Vagina (tissue), 2 donors: ENCODE measurements around the gene SOX21.

Source experiments
- POLR2A ChIP-seq, 2 donors: fragments of 450-650 bp; IDR thresholded peaks; one replicate each; pipeline ENCODE4 v1.6.1; 2017; ENCODE audit warnings: antibody characterized with exemption in 2 of 2, mild to moderate bottlenecking in 2 of 2, moderate library complexity in 2 of 2
- POLR2AphosphoS5 ChIP-seq, 2 donors: sonication (generic); formaldehyde crosslinking; IDR thresholded peaks; one replicate each; pipeline ENCODE4 v1.9.0; 2017; ENCODE audit warnings: antibody characterized with exemption in 2 of 2, mild to moderate bottlenecking in 2 of 2, low read depth in 1 of 2; ENCODE audit not compliant: insufficient read depth in 1 of 2
- TF ChIP-seq, protein P1 (sequence below), 3 experiments: fragments of 450-650 bp in 2 of 3; fragments of 200-600 bp in 1 of 3; sonication (generic) in 1 of 3; IDR thresholded peaks; one replicate each; pipeline ENCODE4 v1.5.1; 2017 to 2019; ENCODE audit warnings: antibody characterized with exemption in 3 of 3, mild to moderate bottlenecking in 2 of 3, moderate library complexity in 2 of 3

DNA sequence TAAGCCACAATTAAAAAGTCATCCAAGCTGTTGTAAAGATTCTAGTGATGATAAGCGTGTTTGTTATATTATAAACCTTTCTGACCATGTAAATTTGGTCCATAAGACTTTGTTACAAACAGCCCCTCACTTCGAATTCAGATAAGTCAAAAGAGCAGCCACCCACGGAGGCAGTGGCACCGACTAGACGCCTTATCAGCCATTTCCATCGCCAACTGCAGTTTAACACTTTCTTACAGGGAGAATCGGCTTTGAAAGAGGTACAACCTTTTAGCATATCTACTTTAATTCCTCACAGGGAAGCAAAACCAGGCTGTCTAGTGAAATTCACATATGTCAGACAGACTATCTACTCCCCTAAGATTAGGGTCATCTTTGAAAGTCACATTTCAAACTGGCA, 47.5 kb downstream of the SOX21 start:
- TF ChIP-seq, protein P1, sequence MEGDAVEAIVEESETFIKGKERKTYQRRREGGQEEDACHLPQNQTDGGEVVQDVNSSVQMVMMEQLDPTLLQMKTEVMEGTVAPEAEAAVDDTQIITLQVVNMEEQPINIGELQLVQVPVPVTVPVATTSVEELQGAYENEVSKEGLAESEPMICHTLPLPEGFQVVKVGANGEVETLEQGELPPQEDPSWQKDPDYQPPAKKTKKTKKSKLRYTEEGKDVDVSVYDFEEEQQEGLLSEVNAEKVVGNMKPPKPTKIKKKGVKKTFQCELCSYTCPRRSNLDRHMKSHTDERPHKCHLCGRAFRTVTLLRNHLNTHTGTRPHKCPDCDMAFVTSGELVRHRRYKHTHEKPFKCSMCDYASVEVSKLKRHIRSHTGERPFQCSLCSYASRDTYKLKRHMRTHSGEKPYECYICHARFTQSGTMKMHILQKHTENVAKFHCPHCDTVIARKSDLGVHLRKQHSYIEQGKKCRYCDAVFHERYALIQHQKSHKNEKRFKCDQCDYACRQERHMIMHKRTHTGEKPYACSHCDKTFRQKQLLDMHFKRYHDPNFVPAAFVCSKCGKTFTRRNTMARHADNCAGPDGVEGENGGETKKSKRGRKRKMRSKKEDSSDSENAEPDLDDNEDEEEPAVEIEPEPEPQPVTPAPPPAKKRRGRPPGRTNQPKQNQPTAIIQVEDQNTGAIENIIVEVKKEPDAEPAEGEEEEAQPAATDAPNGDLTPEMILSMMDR (IDR thresholded peaks at IDR 0.05): no peak
- no peak for TF ChIP-seq POLR2A (IDR thresholded peaks at IDR 0.05)
- TF ChIP-seq POLR2AphosphoS5 (IDR thresholded peaks at IDR 0.05; ENCODE audit: insufficient read depth in 1 of 2, low read depth in 1 of 2): no peak
